IMR-90 (cell line): ENCODE measurements around the gene NDUFA1. TPM values are rescaled to one million over a fixed set of nuclear protein-coding genes. Genes with fewer than 3 reads are reported as not detected.

ENCODE experiments used
- ATAC-seq: fragments of 200-7000 bp; cut with Tn5 transposase; 2 replicates; pipeline ENCODE4 v1.9.1; 2020; ENCODE audit warnings: low read depth, mild to moderate bottlenecking, moderate library complexity
- BruUV-seq: library from RNA; stranded (reverse); fragments of 400-500 nt; replicated peaks from 2 replicates; lab custom pipeline; 2021; lab: Mats Ljungman, UMichigan
- CTCF ChIA-PET: fragments of 300-600 bp; formaldehyde crosslinking; extraction: SDS; loops from one replicate; lab custom pipeline; 2021; ENCODE audit warnings: antibody characterized with exemption; lab: Yijun Ruan, JAX
- POLR2A ChIA-PET: fragments of 300-600 bp; sonication (Branson Sonifier 250); formaldehyde crosslinking; loops from one replicate; lab custom pipeline; 2022; ENCODE audit warnings: antibody characterized with exemption; ENCODE audit not compliant: unreplicated experiment; lab: Charles Lee
- DNase-seq: peaks from one replicate; pipeline ENCODE4 v3.0.0; 2013
- H2AFZ ChIP-seq: replicated peaks from 2 replicates; pipeline ENCODE3; 2013; ENCODE audit warnings: low read length, mild to moderate bottlenecking; ENCODE audit not compliant: poor library complexity
- H2AK5ac ChIP-seq: 2 replicates; pipeline ENCODE4 v1.6.1; 2013; ENCODE audit warnings: low read depth, low read length, inconsistent platforms
- H2AK9ac ChIP-seq: replicated peaks from 2 replicates; pipeline ENCODE3; 2013; ENCODE audit warnings: mild to moderate bottlenecking, low read depth, low read length, moderate library complexity; ENCODE audit not compliant: poor library complexity
- H2BK120ac ChIP-seq: 2 replicates; pipeline ENCODE4 v1.6.1; 2013; ENCODE audit warnings: low read depth, low read length, inconsistent platforms
- H2BK15ac ChIP-seq: 3 replicates; pipeline ENCODE4 v1.6.1; 2013; ENCODE audit warnings: low read depth, low read length, inconsistent platforms
- H2BK20ac ChIP-seq: 2 replicates; pipeline ENCODE4 v1.6.1; 2013; ENCODE audit warnings: low read depth, mild to moderate bottlenecking, inconsistent platforms, low read length, moderate library complexity
- H2BK5ac ChIP-seq: 2 replicates; pipeline ENCODE4 v1.6.1; 2013; ENCODE audit warnings: mild to moderate bottlenecking, low read depth, low read length, inconsistent platforms; ENCODE audit not compliant: poor library complexity, severe bottlenecking
- H3K14ac ChIP-seq: replicated peaks from 2 replicates; pipeline ENCODE4 v1.6.1; 2013; ENCODE audit warnings: low read depth, low read length, inconsistent platforms
- H3K18ac ChIP-seq: 2 replicates; pipeline ENCODE4 v1.6.1; 2013; ENCODE audit warnings: low read depth, low read length, control low read depth
- H3K23ac ChIP-seq: 2 replicates; pipeline ENCODE4 v1.6.1; 2013; ENCODE audit warnings: low read depth, low read length, inconsistent platforms
- H3K27ac ChIP-seq: 2 replicates; pipeline ENCODE4 v1.5.1; 2013; ENCODE audit warnings: mild to moderate bottlenecking, control low read depth, low read length; ENCODE audit not compliant: insufficient read depth
- H3K27me3 ChIP-seq: 2 replicates; pipeline ENCODE4 v1.6.1; 2013; ENCODE audit warnings: low read length; ENCODE audit not compliant: control insufficient read depth, insufficient read depth
- H3K36me3 ChIP-seq: 2 replicates; pipeline ENCODE4 v1.6.1; 2013; ENCODE audit warnings: low read length, mixed read lengths; ENCODE audit not compliant: control insufficient read depth, insufficient read depth
- H3K4ac ChIP-seq: 2 replicates; pipeline ENCODE4 v1.6.1; 2013; ENCODE audit warnings: low read depth, low read length, inconsistent platforms
- H3K4me1 ChIP-seq: 2 replicates; pipeline ENCODE4 v1.6.1; 2013; ENCODE audit warnings: low read length, mixed read lengths; ENCODE audit not compliant: control insufficient read depth, insufficient read depth
- H3K4me2 ChIP-seq: 2 replicates; pipeline ENCODE4 v1.6.1; 2013; ENCODE audit warnings: low read depth, mild to moderate bottlenecking, control low read depth, low read length, moderate library complexity
- H3K4me3 ChIP-seq: 2 replicates; pipeline ENCODE4 v1.5.1; 2013; ENCODE audit warnings: low read depth, mild to moderate bottlenecking, control low read depth, low read length, moderate library complexity; ENCODE audit not compliant: insufficient read depth
- H3K56ac ChIP-seq: 2 replicates; pipeline ENCODE4 v1.6.1; 2013; ENCODE audit warnings: low read length, inconsistent platforms; ENCODE audit not compliant: insufficient read depth; ENCODE audit errors: extremely low read depth
- H3K79me1 ChIP-seq, 2 experiments: 2 replicates each; pipeline ENCODE4 v1.6.1; 2013; ENCODE audit warnings: low read length in 2 of 2, inconsistent platforms in 1 of 2, low read depth in 1 of 2
- H3K9ac ChIP-seq: 2 replicates; pipeline ENCODE4 v1.6.1; 2013; ENCODE audit warnings: low read depth, low read length, control low read depth
- H3K9me1 ChIP-seq: 2 replicates; pipeline ENCODE4 v1.6.1; 2013; ENCODE audit warnings: low read length, inconsistent platforms; ENCODE audit not compliant: insufficient read depth
- H3K9me3 ChIP-seq: 2 replicates; pipeline ENCODE4 v1.6.1; 2013; ENCODE audit warnings: low read length; ENCODE audit not compliant: control insufficient read depth, insufficient read depth
- H4K20me1 ChIP-seq: 2 replicates; pipeline ENCODE4 v1.6.1; 2013; ENCODE audit warnings: low read length, inconsistent platforms; ENCODE audit not compliant: insufficient read depth
- H4K5ac ChIP-seq: 2 replicates; pipeline ENCODE4 v1.6.1; 2013; ENCODE audit warnings: mild to moderate bottlenecking, low read depth, low read length, control low read depth
- H4K8ac ChIP-seq, 2 experiments: 2 replicates each; pipeline ENCODE4 v1.6.1; 2013; ENCODE audit warnings: low read depth in 2 of 2, low read length in 2 of 2, control low read depth in 1 of 2, inconsistent platforms in 1 of 2
- H4K91ac ChIP-seq: 2 replicates; pipeline ENCODE4 v1.6.1; 2013; ENCODE audit warnings: low read depth, low read length, inconsistent platforms; ENCODE audit not compliant: insufficient read depth
- BHLHE40 ChIP-seq: fragments of 150-350 bp; IDR thresholded peaks from 2 replicates; pipeline ENCODE4 v1.6.1; 2016; ENCODE audit warnings: mild to moderate bottlenecking, low read depth, low read length
- CEBPB ChIP-seq: IDR thresholded peaks from 2 replicates; pipeline ENCODE4 v1.6.1; 2012; ENCODE audit warnings: low read depth, low read length, improper control_type of control experiment
- CHD1 ChIP-seq: IDR thresholded peaks from 2 replicates; pipeline ENCODE4 v1.6.1; 2012; ENCODE audit warnings: low read depth, low read length, improper control_type of control experiment
- FOS ChIP-seq: fragments of 150-350 bp; IDR thresholded peaks from 2 replicates; pipeline ENCODE4 v1.6.1; 2016; ENCODE audit warnings: low read depth, low read length
- MAZ ChIP-seq: IDR thresholded peaks from 2 replicates; pipeline ENCODE4 v1.6.1; 2012; ENCODE audit warnings: low read depth, mild to moderate bottlenecking, low read length, improper control_type of control experiment, moderate library complexity, borderline replicate concordance
- MXI1 ChIP-seq: IDR thresholded peaks from 2 replicates; pipeline ENCODE4 v1.6.1; 2012; ENCODE audit warnings: low read depth, mild to moderate bottlenecking, low read length, moderate library complexity, borderline replicate concordance
- NFE2L2 ChIP-seq: fragments of 150-350 bp; IDR thresholded peaks from 2 replicates; pipeline ENCODE4 v1.6.1; 2016; ENCODE audit warnings: low read depth, mild to moderate bottlenecking, low read length
- POLR2A ChIP-seq: IDR thresholded peaks from 2 replicates; pipeline ENCODE4 v1.6.1; 2012; ENCODE audit warnings: mild to moderate bottlenecking, low read depth, low read length
- RAD21 ChIP-seq: IDR thresholded peaks from 2 replicates; pipeline ENCODE4 v1.6.1; 2012; ENCODE audit warnings: low read length, improper control_type of control experiment
- RCOR1 ChIP-seq: IDR thresholded peaks from 2 replicates; pipeline ENCODE4 v1.6.1; 2012; ENCODE audit warnings: mild to moderate bottlenecking, low read length, improper control_type of control experiment; ENCODE audit not compliant: insufficient replicate concordance
- RFX5 ChIP-seq: IDR thresholded peaks from 2 replicates; pipeline ENCODE4 v1.8.0; 2012; ENCODE audit warnings: low read depth, mild to moderate bottlenecking, low read length, moderate library complexity
- SMC3 ChIP-seq: fragments of 150-350 bp; IDR thresholded peaks from 2 replicates; pipeline ENCODE4 v1.6.1; 2016; ENCODE audit warnings: low read depth, mild to moderate bottlenecking, antibody characterized with exemption, low read length, moderate library complexity
- WGBS, 2 experiments: methylation state at CpG; one replicate each; pipeline versions ENCODE4 v1.1.5 to v1.1.7; 2013; ENCODE audit warnings: missing lambda C conversion rate in 2 of 2; ENCODE audit not compliant: insufficient read length in 1 of 2; ENCODE audit errors: extremely low coverage in 2 of 2; 5-methylcytosine and 5-hydroxymethylcytosine counted together
- dilution Hi-C: fragments of 300-500 bp; cut with HindIII; formaldehyde crosslinking; loops from one replicate; pipeline ENCODE4 v1.14.3; 2018; ENCODE audit warnings: low sequenced_read_pairs; ENCODE audit not compliant: unreplicated experiment
- in situ Hi-C: fragments of 300-500 bp; cut with MboI; formaldehyde crosslinking; loops from 3 replicates; pipeline ENCODE4 v1.14.3; 2019; ENCODE audit warnings: low sequenced_read_pairs, inconsistent platforms, mixed read lengths
- intact Hi-C: fragments of 100-400 bp; cut with micrococcal nuclease; formaldehyde crosslinking; loops from 2 replicates; pipeline ENCODE4 v1.10.0; 2022
- polyA plus RNA-seq, 3 experiments: library from polyadenylated mRNA; depleted of rRNA; stranded (reverse); fragments of >200 nt; gene quantifications; 2 replicates each; pipeline ENCODE4 v1.2.3, GENCODE V29; 2012; ENCODE audit warnings: low replicate concordance in 1 of 3
- total RNA-seq: library from RNA; depleted of rRNA; stranded (reverse); fragments of >200 nt; gene quantifications from 2 replicates; pipeline ENCODE4 v1.2.3, GENCODE V29; 2012
- TF ChIP-seq, protein P1 (sequence below): fragments of 150-350 bp; IDR thresholded peaks from 2 replicates; pipeline ENCODE4 v1.6.1; 2016; ENCODE audit warnings: low read depth, mild to moderate bottlenecking, low read length, moderate library complexity, borderline replicate concordance
- TF ChIP-seq, protein P2 (sequence below): conservative IDR thresholded peaks from 2 replicates; pipeline ENCODE4 v1.5.1; 2012; ENCODE audit warnings: mild to moderate bottlenecking, low read depth, low read length, improper control_type of control experiment
- TF ChIP-seq, protein P3 (sequence below): fragments of 150-350 bp; IDR thresholded peaks from 2 replicates; pipeline ENCODE4 v1.6.1; 2017; ENCODE audit warnings: mild to moderate bottlenecking, antibody characterized with exemption, low read length, low read depth

Gene NDUFA1
- total and polyA plus RNA-seq, 2 of the 4 experiments (the other 2 are of a cell fraction): 12.5 to 90.1 TPM

DNA sequence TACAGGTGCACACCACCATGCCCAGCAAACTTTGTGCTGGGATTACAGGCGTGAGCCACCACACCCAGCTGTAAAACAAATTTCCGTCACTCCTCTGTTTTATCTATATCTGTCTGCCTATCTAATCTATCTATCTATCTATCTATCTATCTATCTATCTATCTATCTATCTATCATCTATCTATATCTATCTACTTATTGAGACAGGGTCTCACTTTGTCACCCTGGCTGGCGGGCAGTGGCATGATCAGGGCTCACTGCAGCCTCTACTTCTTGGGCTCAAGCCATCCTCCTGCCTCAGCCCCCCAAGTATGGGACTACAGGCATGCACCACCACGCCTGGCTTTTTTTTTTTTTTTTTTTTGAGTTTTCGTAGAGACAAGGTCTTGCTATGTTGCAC, 44.7 kb downstream of the NDUFA1 start:
- no peak overlapping the region for H2BK5ac ChIP-seq
- ChIA-PET POLR2A (no interaction called here), CTCF (no interaction called here)
- no peaks in the 10 kb centered on the region for H4K20me1 ChIP-seq
- no peak overlapping the region for H2AK5ac ChIP-seq
- no peaks in the 10 kb centered on the region for H3K36me3 ChIP-seq
- H3K23ac ChIP-seq: no peak overlapping the region
- H4K5ac ChIP-seq: no peak overlapping the region
- H3K9me1 ChIP-seq: no peaks in the 10 kb centered on the region
- in situ Hi-C loops: no loop called here
- no peaks in the 10 kb centered on the region for H3K9me3 ChIP-seq
- intact Hi-C loops: no loop called here
- H4K91ac ChIP-seq: no peak overlapping the region
- ATAC-seq (no peak), DNase-seq (no peak)
- no peaks in the 10 kb centered on the region for H3K4me1 ChIP-seq
- H2AK9ac ChIP-seq: no peak overlapping the region
- H3K79me1 ChIP-seq: no peaks in the 10 kb centered on the region
- no peak overlapping the region for H2AFZ ChIP-seq
- no peak overlapping the region for H3K4me3 ChIP-seq
- no peak overlapping the region for H3K4ac ChIP-seq
- 39% methylated on average over 3 of the region's 5 CpGs; no CpG with 5 or more reads in 1 of the 2 experiments for WGBS, 2 experiments
- no peak overlapping the region for H3K14ac ChIP-seq
- TF ChIP-seq BHLHE40: no peak
- no peak for TF ChIP-seq CEBPB
- no peak for TF ChIP-seq RFX5
- no peak for TF ChIP-seq NFE2L2
- TF ChIP-seq, protein P1, sequence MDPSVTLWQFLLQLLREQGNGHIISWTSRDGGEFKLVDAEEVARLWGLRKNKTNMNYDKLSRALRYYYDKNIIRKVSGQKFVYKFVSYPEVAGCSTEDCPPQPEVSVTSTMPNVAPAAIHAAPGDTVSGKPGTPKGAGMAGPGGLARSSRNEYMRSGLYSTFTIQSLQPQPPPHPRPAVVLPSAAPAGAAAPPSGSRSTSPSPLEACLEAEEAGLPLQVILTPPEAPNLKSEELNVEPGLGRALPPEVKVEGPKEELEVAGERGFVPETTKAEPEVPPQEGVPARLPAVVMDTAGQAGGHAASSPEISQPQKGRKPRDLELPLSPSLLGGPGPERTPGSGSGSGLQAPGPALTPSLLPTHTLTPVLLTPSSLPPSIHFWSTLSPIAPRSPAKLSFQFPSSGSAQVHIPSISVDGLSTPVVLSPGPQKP: no peak
- no peak for TF ChIP-seq FOS
- no peak for TF ChIP-seq SMC3
- TF ChIP-seq, protein P2, sequence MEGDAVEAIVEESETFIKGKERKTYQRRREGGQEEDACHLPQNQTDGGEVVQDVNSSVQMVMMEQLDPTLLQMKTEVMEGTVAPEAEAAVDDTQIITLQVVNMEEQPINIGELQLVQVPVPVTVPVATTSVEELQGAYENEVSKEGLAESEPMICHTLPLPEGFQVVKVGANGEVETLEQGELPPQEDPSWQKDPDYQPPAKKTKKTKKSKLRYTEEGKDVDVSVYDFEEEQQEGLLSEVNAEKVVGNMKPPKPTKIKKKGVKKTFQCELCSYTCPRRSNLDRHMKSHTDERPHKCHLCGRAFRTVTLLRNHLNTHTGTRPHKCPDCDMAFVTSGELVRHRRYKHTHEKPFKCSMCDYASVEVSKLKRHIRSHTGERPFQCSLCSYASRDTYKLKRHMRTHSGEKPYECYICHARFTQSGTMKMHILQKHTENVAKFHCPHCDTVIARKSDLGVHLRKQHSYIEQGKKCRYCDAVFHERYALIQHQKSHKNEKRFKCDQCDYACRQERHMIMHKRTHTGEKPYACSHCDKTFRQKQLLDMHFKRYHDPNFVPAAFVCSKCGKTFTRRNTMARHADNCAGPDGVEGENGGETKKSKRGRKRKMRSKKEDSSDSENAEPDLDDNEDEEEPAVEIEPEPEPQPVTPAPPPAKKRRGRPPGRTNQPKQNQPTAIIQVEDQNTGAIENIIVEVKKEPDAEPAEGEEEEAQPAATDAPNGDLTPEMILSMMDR: no peak
- no peak for TF ChIP-seq MAZ
- no peak for TF ChIP-seq MXI1
- TF ChIP-seq CHD1: no peak
- TF ChIP-seq RAD21: no peak
- TF ChIP-seq, protein P3, sequence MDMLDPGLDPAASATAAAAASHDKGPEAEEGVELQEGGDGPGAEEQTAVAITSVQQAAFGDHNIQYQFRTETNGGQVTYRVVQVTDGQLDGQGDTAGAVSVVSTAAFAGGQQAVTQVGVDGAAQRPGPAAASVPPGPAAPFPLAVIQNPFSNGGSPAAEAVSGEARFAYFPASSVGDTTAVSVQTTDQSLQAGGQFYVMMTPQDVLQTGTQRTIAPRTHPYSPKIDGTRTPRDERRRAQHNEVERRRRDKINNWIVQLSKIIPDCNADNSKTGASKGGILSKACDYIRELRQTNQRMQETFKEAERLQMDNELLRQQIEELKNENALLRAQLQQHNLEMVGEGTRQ: no peak
- no peak for TF ChIP-seq POLR2A
- TF ChIP-seq RCOR1: no peak
- no peak overlapping the region for H3K9ac ChIP-seq
- no peaks in the 10 kb centered on the region for H3K27me3 ChIP-seq
- H3K27ac ChIP-seq: no peak overlapping the region
- H2BK120ac ChIP-seq: no peak overlapping the region
- dilution Hi-C loops: no loop called here
- no peak overlapping the region for H3K18ac ChIP-seq
- no peak overlapping the region for H2BK15ac ChIP-seq
- H3K4me2 ChIP-seq: no peak overlapping the region
- H3K56ac ChIP-seq: no peak overlapping the region
- no peak overlapping the region for H2BK20ac ChIP-seq
- no TSS peak for BruUV-seq
- no peak overlapping the region for H4K8ac ChIP-seq
